Astrocyte of the cerebellum (primary cell): Measurements from ENCODE around the gene KCNAB1.
A peak's percentile ranks its signal among the peaks of the same experiment; 100 is the strongest.

Experiments
- DNase-seq: peaks from one replicate; pipeline ENCODE4 v3.0.0-alpha.2; 2011; ENCODE audit warnings: low read depth
- H3K4me3 ChIP-seq: 2 replicates; pipeline ENCODE4 v1.5.1; 2011; ENCODE audit warnings: mild to moderate bottlenecking, low read depth, low read length, moderate library complexity
- CTCF ChIP-seq: IDR thresholded peaks from 2 replicates; pipeline ENCODE4 v1.5.1; 2012; ENCODE audit warnings: low read length, low read depth, moderate library complexity, mild to moderate bottlenecking; ENCODE audit errors: missing control alignments
- in situ Hi-C: cut with HindIII; loops from 2 replicates; pipeline ENCODE4 v1.10.0; 2017; ENCODE audit warnings: low sequenced_read_pairs

The KCNAB1 gene

DNA sequence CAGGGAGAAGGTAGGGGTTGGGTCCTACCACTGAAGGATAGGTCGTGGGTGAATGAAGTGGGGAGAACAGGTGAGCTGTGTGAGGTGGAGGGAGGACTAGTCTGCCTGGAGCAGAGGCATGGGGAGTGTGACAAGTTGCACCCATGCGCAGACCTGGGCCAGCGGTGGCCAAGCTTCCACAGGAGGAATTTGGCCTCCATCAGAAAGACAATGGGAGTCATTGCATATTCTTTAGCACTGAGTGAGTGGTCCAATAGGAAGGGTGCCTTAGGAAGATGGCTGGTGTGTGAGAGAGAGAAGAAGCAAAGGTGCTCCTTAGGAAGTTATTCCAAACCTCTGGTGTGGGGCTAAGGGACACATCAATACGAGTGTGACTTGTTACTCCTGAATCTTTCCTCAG, 191.1 kb downstream of the KCNAB1 start:
- TF ChIP-seq CTCF = no peak
- in situ Hi-C loops = no loop called here
- no peak overlapping the region for H3K4me3 ChIP-seq
- no peak for DNase-seq

DNA sequence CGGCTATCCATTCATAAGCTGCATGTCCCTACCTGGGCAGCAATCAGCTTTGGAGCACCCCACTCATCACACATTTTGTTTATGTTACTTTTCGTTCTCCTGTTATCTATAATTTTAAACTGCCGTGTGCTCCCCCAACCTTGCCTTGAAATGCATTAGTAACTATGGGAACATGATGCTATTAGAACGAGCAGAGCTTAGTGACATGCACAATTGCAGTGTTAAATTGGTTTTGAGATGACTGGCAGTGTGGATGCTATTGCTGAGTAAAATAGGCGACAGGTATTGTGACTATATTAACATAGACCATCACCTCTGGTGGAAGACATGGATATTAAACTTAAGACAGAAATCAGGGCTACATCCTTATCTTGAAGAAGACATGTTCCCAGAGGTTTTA, 191.6 kb downstream of the KCNAB1 start:
- DNase-seq = no peak
- no peak for TF ChIP-seq CTCF
- no peak overlapping the region for H3K4me3 ChIP-seq
- in situ Hi-C loops = no loop called here

- in situ Hi-C loops = no loop called here
- TF ChIP-seq CTCF = no peak
- no peak for DNase-seq
- no peak overlapping the region for H3K4me3 ChIP-seq
Measured at GRCh38 chr3:156316076-156316475, 195.7 kb downstream of the KCNAB1 start.

GRCh38 chr3:156317462-156318074, 197.2 kb downstream of the KCNAB1 start:
- in situ Hi-C loops = no loop called here
- DNase-seq = no peak
- no peak overlapping the region for H3K4me3 ChIP-seq
- peak; percentile 2 for TF ChIP-seq CTCF

GRCh38 chr3:156321945-156322344, 201.6 kb downstream of the KCNAB1 start:
- DNase-seq = no peak
- no peak overlapping the region for H3K4me3 ChIP-seq
- TF ChIP-seq CTCF = no peak
- in situ Hi-C loops = no loop called here

DNA sequence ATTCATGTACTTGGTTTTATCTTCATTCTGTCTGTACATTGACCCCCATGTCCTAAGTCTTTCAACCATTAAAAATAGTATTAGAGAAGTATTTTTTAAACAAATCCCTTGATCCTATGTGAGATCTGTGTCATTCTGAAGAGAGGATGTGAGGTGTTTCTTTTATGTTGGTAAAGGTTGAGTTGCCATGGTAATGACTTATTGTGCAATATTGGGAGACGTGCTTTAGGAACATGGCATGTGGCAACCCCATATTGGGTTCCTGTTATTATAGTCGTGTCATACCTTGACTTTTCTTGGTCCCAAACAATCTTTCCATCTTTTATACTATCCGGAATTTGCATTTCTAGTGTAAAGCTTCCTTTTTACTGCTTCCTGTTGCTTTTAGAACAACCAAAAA, 203.1 kb downstream of the KCNAB1 start:
- no peak overlapping the region for H3K4me3 ChIP-seq
- DNase-seq = no peak
- in situ Hi-C loops = no loop called here
- TF ChIP-seq CTCF = no peak

GRCh38 chr3:156330415-156330814, 210.0 kb downstream of the KCNAB1 start:
- TF ChIP-seq CTCF = no peak
- no peak overlapping the region for H3K4me3 ChIP-seq
- in situ Hi-C loops = no loop called here
- no peak for DNase-seq
